ENCODE data around the gene KCNJ5. TPM values are rescaled to one million over a fixed set of nuclear protein-coding genes. Genes with fewer than 3 reads are reported as not detected.

KCNJ5 gene
- total RNA-seq, 2 experiments from 2014 or later: not detected

DNA sequence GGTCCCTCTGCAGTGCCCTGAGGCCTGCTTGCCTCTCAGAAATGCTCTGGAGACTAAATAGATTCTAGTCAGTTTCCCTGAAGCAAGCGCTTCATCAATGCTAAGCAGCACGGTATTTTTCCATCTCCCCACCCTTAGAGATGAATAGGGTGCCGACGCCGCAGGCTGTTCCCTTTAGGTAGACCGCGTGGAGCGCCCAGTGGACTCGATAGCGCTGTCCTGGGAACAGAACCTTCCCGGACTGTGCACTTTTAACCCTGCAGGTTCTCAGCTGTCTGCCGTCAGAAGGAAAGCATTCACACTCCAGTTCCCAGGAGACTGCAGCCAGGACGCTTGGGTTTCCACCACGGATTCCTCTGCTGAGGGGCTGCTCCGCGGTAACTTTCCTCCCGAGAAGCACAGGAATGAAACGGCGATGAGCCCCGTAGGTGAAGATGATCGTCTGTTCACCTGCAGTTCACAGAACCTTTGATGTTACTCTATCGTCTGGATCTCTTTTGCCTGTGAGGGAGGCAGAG, 15.0 kb upstream of the KCNJ5 start:
- Mint-ChIP-seq H3K9me3 (no peaks in the 10 kb centered on the region), H3K27me3 (peaks cover 11% of the 10 kb centered on the region), H3K36me3 (ENCODE audit: low read depth) (no peaks in the 10 kb centered on the region), H3K27ac (no peak overlapping the region), H3K4me3 (no peak overlapping the region), H3K4me1 (no peaks in the 10 kb centered on the region)
- POLR2A ChIA-PET: interaction anchor here (0.5 kb wide), 1 partner anchor 81 kb away, joined by 3 read pairs; no protein-coding TSS in a partner anchor
- no peak for DNase-seq
- CTCF ChIA-PET: no interaction called here

DNA sequence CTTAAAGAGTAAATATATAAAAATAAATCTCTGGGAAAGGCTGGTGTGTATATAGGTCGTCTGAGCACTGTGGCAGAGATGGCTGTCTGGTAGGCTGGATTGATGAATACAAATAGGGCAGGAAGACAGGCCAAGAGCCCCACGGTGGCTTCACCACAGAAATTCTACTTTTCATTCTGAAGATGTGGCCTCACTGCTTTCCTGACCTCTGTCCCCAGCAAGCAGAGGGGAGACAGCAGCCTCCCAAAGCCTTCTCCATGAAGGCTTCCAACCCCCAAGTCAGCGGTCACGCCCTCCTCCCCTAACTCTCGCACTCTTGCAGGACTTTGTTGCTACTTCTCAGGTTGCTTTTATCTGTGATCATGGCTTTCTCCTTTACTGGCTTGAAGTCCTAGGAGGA, 13.4 kb upstream of the KCNJ5 start:
- Mint-ChIP-seq H3K27me3 (peaks cover 21% of the 10 kb centered on the region), H3K9me3 (no peaks in the 10 kb centered on the region), H3K36me3 (ENCODE audit: low read depth) (no peaks in the 10 kb centered on the region), H3K4me3 (no peak overlapping the region), H3K27ac (no peak overlapping the region), H3K4me1 (no peaks in the 10 kb centered on the region)
- CTCF ChIA-PET: no interaction called here
- DNase-seq: no peak
- POLR2A ChIA-PET: no interaction called here

DNA sequence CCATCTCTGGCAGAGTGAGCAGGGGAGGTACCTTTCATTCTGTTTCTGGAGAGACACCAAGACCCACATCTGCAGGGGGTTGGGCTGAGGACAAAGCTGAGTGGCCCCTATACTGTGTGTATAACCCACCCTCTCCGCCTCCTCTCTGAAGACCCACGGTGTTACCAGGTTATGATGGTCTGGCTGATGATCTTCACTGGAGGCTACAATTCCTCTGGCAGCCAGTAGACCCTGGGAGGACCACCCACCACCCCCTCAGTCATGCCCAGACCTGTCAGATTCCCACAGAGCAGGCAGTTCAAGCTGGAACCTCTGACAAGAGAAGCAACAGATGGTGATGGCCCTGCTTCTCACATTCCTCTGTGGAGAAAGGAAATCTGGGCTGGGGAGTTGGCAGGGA, 12.7 kb upstream of the KCNJ5 start:
- Mint-ChIP-seq H3K27ac (no peak overlapping the region), H3K4me1 (no peaks in the 10 kb centered on the region), H3K36me3 (ENCODE audit: low read depth) (no peaks in the 10 kb centered on the region), H3K27me3 (peaks cover 26% of the 10 kb centered on the region), H3K4me3 (no peak overlapping the region), H3K9me3 (no peaks in the 10 kb centered on the region)
- CTCF ChIA-PET: interaction anchor here (1.4 kb wide), 1 partner anchor 10 kb away, joined by 4 read pairs; no protein-coding TSS in a partner anchor
- POLR2A ChIA-PET: interaction anchor here (0.5 kb wide), 1 partner anchor 732 kb away, joined by 3 read pairs; no protein-coding TSS in a partner anchor
- no peak for DNase-seq

DNA sequence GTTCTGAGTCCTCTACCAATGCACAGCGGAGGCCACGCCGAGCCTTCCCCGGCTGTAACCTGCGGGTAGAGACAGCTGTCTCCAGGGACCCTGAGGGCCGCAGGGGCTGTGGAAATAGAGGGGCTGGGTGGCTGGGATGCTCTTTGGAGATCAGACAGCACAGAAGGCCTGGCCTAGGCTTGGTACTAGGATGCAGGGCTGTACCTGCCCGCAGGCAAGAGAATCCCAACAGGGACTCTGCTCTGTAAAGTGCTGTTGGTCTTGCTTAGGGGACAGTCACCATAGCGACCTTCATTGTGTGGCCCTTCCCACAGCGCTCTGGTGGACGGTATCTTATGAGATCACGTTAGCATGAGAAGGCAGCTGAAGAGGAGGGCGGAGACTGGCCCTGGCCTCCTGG, 11.3 kb upstream of the KCNJ5 start:
- no peak overlapping the region for H3K27ac Mint-ChIP-seq
- ChIA-PET CTCF (interaction anchor here (1.9 kb wide), 1 partner anchor 13 kb away, joined by 4 read pairs; no protein-coding TSS in a partner anchor), POLR2A (no interaction called here)
- no peaks in the 10 kb centered on the region for H3K4me1 Mint-ChIP-seq
- DNase-seq: no peak
- H3K36me3 Mint-ChIP-seq (ENCODE audit: low read depth): no peaks in the 10 kb centered on the region
- no peak overlapping the region for H3K4me3 Mint-ChIP-seq
- peaks cover 30% of the 10 kb centered on the region for H3K27me3 Mint-ChIP-seq
- H3K9me3 Mint-ChIP-seq: no peaks in the 10 kb centered on the region

DNA sequence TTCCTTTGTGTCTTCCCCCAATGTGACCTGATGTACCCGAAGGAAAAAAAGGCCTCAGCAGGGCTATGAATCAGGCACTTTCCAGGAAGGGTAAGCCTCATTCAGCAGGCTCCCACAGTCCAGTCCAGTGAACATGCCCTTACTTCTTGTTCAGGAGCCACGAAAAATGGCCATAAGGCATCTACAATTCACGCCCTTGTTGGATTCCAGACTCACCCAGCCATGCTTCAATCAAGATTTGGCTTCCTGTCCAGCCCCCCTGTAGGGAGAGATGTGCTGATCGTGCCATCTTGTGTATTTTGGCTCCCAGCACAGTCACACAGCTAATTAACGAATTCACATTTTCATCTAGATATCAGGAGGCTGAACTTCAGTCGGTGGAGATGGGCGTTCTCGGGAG, 9.9 kb upstream of the KCNJ5 start:
- Mint-ChIP-seq H3K4me3 (no peak overlapping the region), H3K36me3 (ENCODE audit: low read depth) (no peaks in the 10 kb centered on the region), H3K27ac (no peak overlapping the region), H3K27me3 (peaks cover 36% of the 10 kb centered on the region), H3K9me3 (no peaks in the 10 kb centered on the region), H3K4me1 (peaks cover 4% of the 10 kb centered on the region)
- POLR2A ChIA-PET: no interaction called here
- CTCF ChIA-PET: interaction anchor here (1.9 to 2.0 kb wide), 2 partner anchors 9 to 12 kb away, joined by 4 read pairs; no protein-coding TSS in a partner anchor
- DNase-seq: no peak

DNA sequence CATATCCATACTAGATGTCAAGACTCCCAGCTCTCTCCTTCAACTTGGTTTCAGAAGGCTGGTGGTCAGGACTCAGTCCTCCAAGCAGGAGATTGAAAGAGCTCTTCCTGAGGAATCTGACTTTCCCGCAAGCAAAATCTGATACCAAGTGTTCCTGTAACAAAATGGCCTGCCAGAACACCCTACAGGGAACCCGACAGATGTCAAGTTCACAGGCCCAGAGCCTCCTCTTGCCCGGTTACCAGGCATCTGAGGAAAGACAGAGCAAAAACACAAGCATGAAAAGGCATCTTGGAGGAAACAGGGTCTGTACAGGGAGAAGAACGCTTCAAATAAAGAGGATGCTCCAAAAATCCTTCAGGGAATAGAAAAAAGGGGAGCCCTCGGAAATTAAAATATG, 8.7 kb upstream of the KCNJ5 start:
- peaks cover 14% of the 10 kb centered on the region for H3K4me1 Mint-ChIP-seq
- CTCF ChIA-PET: interaction anchor here (2.0 kb wide), 1 partner anchor 8 kb away, joined by 4 read pairs; no protein-coding TSS in a partner anchor
- no peak for DNase-seq
- POLR2A ChIA-PET: no interaction called here
- peaks cover 44% of the 10 kb centered on the region for H3K27me3 Mint-ChIP-seq
- no peaks in the 10 kb centered on the region for H3K36me3 Mint-ChIP-seq (ENCODE audit: low read depth)
- no peak overlapping the region for H3K4me3 Mint-ChIP-seq
- no peaks in the 10 kb centered on the region for H3K9me3 Mint-ChIP-seq
- no peak overlapping the region for H3K27ac Mint-ChIP-seq

DNA sequence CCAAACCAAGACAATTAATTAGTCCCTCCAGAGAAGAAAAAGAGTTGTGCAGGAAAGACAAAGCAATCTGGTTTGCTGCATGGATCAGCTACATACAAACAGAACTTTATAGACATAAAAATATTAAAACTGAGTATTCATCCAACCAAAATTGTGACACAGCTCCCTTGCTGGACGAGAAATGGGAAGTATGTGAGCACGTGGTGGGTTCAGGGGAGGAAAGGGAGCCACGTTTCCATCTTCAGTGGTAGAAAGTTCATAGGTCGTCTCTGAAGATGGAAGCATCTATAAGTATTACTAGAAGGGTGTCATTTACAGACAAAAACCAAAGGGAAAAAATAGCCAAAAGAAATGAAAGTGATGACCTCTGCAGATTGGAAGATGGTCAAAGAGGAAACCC, 7.1 kb upstream of the KCNJ5 start:
- H3K4me3 Mint-ChIP-seq: no peak overlapping the region
- no peak for DNase-seq
- no peak overlapping the region for H3K27ac Mint-ChIP-seq
- H3K27me3 Mint-ChIP-seq: peaks cover 57% of the 10 kb centered on the region
- ChIA-PET POLR2A (interaction anchor here (0.6 to 0.7 kb wide), 2 partner anchors 117 to 213 kb away, joined by 3 read pairs; no protein-coding TSS in a partner anchor), CTCF (interaction anchor here (0.7 to 2.7 kb wide), 5 partner anchors 10 to 73 kb away, joined by 3 to 20 read pairs (median 3); no protein-coding TSS in a partner anchor)
- H3K4me1 Mint-ChIP-seq: peaks cover 14% of the 10 kb centered on the region
- H3K36me3 Mint-ChIP-seq (ENCODE audit: low read depth): no peaks in the 10 kb centered on the region
- no peaks in the 10 kb centered on the region for H3K9me3 Mint-ChIP-seq

DNA sequence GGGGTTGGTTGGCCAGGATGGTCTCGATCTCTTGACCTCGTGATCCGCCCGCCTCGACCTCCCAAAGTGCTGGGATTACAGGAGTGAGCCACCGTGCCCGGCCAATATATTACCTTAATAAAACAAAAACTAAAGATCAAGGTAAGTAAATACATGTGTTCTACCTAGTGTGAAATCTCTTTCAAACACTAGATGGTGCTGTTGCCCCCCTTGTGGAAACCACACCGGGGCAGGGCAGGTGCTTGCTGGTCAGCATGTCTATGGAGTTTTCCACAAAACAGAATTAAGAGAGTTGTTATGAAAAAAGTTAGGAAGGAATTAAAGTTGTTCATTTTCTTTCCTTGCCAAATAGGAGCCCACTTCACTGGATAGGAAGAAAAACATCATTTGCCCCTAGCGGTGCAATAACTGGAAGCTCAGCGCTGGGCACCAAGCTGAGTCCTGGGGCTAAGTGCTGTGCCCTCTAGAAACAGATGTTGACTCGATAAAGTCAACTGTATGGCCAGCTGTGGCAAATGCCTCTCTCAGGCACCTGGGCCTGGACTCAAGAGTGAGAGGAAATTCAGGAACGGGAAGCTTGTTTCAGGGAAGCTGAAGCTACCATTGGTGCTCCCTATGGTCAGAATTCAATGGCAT, 6.3 kb upstream of the KCNJ5 start:
- peaks cover 64% of the 10 kb centered on the region for H3K27me3 Mint-ChIP-seq

DNA sequence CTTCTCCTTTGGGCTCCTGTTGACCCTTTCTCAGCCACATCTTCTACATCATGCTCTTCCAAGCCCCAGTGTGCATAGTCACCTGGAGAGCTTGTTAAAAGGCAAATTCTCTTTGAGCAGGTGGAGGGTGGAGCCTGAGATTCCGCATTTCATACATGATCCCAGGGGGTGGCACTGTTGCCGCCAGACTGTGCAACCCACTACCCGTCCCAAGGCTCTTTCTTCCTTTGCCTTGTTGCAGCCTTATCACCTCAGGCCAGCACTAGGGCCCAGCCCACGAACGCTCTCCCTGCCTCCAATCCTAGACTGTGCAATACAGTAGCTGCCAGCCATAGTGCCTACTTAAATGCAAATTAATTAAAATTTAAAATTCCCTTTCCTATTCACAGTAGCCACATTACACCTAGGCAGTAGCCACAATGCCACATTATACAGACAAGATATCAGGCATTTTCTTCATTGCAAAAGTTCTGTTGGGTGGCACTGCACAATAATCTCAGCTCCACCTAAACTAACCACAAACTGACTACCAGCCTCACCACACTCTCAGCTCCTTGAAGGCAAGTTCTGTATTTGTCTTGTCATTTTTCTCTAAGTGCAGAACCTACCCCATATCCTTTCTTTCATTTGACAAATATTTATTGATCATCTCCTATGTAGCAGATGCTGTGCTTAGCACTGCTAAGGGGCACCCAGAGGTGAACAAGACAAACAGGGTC, 4.6 kb upstream of the KCNJ5 start:
- ChIA-PET CTCF (interaction anchor here (1.2 to 1.3 kb wide), 2 partner anchors 55 to 70 kb away, joined by 3 to 5 read pairs; no protein-coding TSS in a partner anchor), POLR2A (no interaction called here)
- no peak overlapping the region for H3K4me3 Mint-ChIP-seq
- H3K27ac Mint-ChIP-seq: no peak overlapping the region
- H3K27me3 Mint-ChIP-seq: peaks cover 78% of the 10 kb centered on the region
- peaks cover 17% of the 10 kb centered on the region for H3K4me1 Mint-ChIP-seq
- DNase-seq: no peak
- H3K9me3 Mint-ChIP-seq: no peaks in the 10 kb centered on the region
- H3K36me3 Mint-ChIP-seq (ENCODE audit: low read depth): no peaks in the 10 kb centered on the region

More for the DNA sequence above, 6.3 kb upstream of the KCNJ5 start:
- H3K4me1 Mint-ChIP-seq: peaks cover 14% of the 10 kb centered on the region
- H3K4me3 Mint-ChIP-seq: no peak overlapping the region
- DNase-seq: peak; percentile 72
- CTCF ChIA-PET: interaction anchor here (0.6 to 2.7 kb wide), 12 partner anchors 10 to 846 kb away, joined by 3 to 20 read pairs (median 3); no protein-coding TSS in a partner anchor
- no peaks in the 10 kb centered on the region for H3K36me3 Mint-ChIP-seq (ENCODE audit: low read depth)
- no peaks in the 10 kb centered on the region for H3K9me3 Mint-ChIP-seq
- POLR2A ChIA-PET: interaction anchor here (0.6 to 1.0 kb wide), 2 partner anchors 72 to 212 kb away, joined by 3 read pairs; no protein-coding TSS in a partner anchor
- H3K27ac Mint-ChIP-seq: no peak overlapping the region

DNA sequence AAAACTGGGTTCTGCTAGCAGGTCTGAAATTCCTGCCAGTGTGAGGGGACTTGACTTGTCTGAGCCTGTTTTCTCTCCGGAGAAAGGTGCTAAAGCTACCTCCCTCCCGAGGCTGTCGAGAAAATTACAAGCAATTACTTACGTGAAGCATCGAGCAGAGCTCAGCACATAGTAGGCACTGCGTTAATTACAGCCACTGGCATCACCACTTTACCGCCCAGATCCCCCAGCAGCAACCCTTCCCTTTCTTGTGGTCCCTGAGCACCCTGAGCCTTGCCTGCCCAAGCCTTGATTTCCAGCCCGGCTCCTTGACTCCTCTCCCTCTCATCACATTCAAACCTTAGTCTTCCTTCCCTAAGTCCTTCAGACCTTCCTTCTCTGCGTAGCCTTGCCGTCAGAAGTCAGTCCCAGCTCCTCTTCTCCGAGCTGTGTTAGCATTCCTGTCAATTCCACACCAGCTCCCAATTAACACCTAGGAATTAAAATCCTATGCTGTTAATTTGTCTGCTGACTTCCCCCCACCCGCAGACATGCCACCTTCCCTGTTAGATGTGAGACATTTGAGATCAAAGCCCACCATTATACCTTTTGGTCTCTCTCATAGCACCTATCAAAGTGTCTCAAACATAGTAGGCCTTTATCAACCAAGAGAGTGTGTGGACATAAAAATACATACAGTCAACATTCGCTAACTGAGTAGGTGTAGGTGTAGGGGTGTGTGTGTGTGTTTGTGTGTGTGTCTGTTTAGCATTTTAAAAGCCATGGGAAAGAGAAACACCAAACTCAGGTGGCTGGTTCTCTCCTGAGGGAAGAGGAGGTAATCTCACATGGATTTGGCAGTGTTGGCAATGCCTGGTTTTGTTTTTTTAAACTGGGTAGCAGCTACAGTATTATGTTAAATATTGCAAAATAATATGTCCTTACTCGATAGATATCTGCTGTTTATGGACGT, 2.8 kb upstream of the KCNJ5 start:
- Mint-ChIP-seq H3K36me3 (ENCODE audit: low read depth) (no peaks in the 10 kb centered on the region), H3K4me3 (no peak overlapping the region), H3K9me3 (no peaks in the 10 kb centered on the region), H3K4me1 (peaks cover 22% of the 10 kb centered on the region), H3K27me3 (peaks cover 77% of the 10 kb centered on the region), H3K27ac (no peak overlapping the region)
- DNase-seq: no peak
- POLR2A ChIA-PET: no interaction called here
- CTCF ChIA-PET: interaction anchor here (1.0 to 1.7 kb wide), 3 partner anchors 9 to 68 kb away, joined by 3 to 7 read pairs (median 4); no protein-coding TSS in a partner anchor

DNA sequence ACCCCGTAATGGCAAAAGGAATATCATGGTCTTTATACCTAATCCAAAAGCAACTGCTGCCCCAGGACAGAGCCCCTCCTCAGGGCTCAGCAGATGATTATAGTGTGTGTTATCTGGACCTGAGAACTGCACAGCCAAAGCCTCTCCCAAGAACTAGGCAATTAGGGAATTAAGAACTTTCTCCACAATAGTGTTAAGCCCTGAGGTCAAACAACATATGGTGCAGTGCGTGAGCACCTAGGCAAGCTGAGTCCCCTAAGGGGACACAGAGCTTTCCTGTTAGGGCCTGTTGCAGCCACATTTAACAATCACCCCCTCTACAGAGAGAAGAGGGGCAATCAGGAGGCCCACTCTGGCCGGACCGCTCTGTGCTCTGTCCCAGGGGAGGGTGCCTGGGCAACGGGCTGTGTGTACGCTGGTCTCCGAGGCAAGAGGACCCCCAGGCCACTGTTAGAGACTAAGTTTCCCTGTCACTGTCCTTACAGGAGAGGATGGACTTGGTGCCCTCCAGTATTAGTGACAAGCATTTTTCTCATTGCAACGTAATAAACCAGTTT, 1.4 kb upstream of the KCNJ5 start:
- Mint-ChIP-seq H3K36me3 (ENCODE audit: low read depth) (no peaks in the 10 kb centered on the region), H3K9me3 (no peaks in the 10 kb centered on the region), H3K4me3 (peak overlapping the region; percentile 17), H3K27ac (no peak overlapping the region), H3K27me3 (peaks cover 73% of the 10 kb centered on the region), H3K4me1 (peaks cover 30% of the 10 kb centered on the region)
- POLR2A ChIA-PET: no interaction called here
- CTCF ChIA-PET: interaction anchor here (1.0 to 1.7 kb wide), 2 partner anchors 8 to 15 kb away, joined by 3 to 4 read pairs; no protein-coding TSS in a partner anchor
- no peak for DNase-seq

DNA sequence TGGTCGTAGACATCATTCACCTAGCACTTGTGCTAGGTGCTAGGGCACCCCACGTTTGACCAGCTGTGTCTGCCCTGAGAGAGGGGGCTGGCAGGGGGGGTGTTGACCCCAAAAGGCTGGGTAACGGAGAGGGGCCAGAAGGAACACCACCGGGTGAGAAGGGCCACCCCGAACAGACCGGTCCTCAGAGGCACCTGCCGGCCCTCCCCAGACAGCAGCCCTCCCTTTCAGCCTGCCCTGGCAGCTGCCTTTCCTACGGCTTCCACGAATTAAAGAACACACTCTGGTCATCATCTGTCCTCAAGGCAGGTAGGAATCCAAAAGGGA, 977 bp upstream of the KCNJ5 start:
- no peak overlapping the region for H3K4me3 Mint-ChIP-seq
- POLR2A ChIA-PET: no interaction called here
- no peaks in the 10 kb centered on the region for H3K9me3 Mint-ChIP-seq
- H3K27ac Mint-ChIP-seq: no peak overlapping the region
- CTCF ChIA-PET: interaction anchor here (0.5 to 1.7 kb wide), 3 partner anchors 9 to 1972 kb away, joined by 3 to 4 read pairs (median 3); no protein-coding TSS in a partner anchor
- no peak for DNase-seq
- peaks cover 72% of the 10 kb centered on the region for H3K27me3 Mint-ChIP-seq
- H3K4me1 Mint-ChIP-seq: peaks cover 30% of the 10 kb centered on the region
- H3K36me3 Mint-ChIP-seq (ENCODE audit: low read depth): no peaks in the 10 kb centered on the region

Measured in activated CD4-positive, alpha-beta T cell treated with anti-CD3 and anti-CD28 coated beads, Interleukin-2, amount 10 ng/mL, durations not matched to agents 7 days and 5 days (primary cell).